Activated effector memory CD4-positive, alpha-beta T cell treated with Interleukin-2 at 50 U/mL for 16 hours (primary cell): Measurements from ENCODE around the gene CCER1.
"Not testable (repeated sequence)": the region's sequence is repeated elsewhere in the genome, so short reads cannot be mapped to it uniquely, and the experiment has no call there.

ENCODE experiments used
- DNase-seq: peaks from one replicate; pipeline ENCODE4 v3.0.0-alpha.2; 2020

CCER1 gene, protein sequence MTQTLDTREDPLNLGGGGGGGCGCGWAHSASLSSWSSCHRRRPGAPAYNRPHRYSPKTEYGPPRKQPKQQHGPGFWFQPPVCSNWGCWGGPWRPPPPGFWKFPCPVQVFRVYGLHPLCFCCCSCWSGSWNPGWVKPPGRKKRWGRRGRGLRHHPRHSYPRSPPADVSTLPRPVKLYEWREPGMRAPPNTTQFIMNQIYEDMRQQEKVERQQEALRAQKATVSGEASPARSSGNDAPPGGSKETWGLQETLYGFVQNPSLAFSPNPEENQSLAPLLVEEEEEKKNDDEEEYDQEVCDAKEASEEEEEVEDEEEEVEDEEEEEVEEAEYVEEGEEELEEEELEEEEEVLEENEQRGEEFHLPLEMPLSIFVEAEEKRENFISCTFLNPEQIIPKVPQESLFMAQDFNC

DNA sequence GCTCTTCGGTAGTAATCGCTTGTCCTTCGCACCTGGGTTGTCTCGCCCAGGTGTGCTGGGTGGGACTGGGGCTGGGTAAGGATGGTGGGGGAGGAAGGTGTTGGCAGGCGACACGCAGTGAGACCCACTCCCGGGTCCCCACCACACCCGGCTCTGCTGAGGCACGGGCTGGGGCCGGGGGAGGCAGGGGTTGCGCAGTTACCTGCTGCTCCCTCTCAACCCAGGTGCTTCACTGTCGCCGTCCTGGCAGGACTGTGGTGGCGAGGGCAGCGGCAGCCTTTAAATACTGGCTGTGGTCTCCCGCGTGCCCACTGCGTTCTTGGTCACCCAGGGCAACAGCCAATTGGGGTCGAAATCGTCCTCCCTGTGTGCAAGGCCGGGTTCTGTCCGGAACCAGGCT lies at the start of gene CCER1:
TSS of gene CCER1 (minus strand) at position 256 of the 400 bp plus-strand sequence. CDS start 434 bp downstream, outside the sequence.
- DNase-seq: no peak

DNA sequence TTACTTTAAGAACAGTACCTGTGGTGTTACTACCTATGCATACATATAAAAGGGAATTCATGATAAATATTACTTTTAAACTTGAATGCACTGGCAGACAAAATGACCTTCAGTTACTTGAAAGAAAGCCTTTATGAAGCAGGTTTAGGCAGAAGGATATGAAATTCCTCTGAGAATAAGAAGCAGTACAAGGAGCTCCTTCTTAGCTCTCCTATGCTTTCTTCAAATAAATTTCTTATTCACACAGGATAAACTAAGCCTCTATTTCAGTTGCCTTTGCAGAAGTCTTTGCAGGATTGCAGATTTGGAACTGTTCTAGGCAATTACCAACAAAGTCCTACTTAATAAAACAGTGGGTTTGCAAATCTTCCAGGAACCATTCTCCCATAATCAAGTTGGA lies 48.8 kb upstream of the CCER1 start:
- DNase-seq: no peak

DNA sequence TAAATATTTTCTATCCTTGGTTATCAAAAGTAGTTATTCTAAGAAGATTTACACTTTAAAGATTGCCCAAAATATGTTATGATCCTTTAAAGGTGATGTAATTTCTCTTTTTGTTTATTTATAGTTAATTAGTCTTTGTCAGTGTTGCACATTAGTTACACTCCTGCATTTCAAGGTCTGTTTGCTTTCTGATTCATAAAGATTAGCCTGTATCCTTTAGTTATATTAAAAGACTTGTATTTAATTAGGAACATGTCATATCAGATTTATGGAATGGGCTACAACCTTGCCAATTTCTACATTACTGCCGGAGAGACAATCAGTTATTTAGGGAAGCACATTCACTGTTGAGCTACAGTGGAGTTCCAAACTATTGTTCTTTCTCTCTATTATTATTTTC lies 46.3 kb upstream of the CCER1 start:
- no peak for DNase-seq

DNA sequence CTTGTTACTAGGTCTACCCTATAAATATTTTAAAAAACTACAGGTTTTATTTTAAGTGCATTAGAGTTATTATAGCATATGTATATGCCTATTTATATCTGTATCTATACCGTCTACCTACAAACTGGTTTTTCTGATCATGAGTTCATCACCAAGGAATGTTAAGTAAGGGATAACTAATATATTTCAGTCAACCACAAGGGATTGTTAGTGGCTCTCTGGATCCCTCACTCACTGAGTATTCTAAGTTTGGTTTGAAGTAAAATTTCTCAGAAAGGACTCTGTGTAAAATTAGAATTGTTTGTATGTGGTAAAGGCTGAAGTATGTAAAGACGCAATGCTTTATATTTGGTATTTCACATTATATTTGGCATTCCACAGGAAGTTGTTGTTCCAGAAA lies 45.0 kb upstream of the CCER1 start:
- DNase-seq: no peak

DNA sequence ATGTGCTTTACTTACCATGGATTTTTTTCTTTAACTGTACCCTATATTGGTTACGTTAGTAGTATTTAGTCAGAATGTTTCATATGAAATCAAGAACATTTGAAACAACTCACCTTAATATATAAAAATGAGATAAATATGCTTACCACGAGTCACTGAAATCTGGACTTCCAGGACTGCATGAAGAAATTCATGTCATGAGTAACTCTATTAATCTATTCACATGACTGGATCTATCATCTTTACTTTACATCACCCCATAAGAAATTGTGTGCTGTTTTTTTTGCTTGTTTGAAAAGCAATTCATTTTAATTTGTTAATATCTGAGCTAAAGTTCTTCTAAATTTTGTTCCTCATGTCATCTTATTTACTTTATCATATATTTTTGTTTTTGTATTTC lies 44.6 kb upstream of the CCER1 start:
- no peak for DNase-seq

DNA sequence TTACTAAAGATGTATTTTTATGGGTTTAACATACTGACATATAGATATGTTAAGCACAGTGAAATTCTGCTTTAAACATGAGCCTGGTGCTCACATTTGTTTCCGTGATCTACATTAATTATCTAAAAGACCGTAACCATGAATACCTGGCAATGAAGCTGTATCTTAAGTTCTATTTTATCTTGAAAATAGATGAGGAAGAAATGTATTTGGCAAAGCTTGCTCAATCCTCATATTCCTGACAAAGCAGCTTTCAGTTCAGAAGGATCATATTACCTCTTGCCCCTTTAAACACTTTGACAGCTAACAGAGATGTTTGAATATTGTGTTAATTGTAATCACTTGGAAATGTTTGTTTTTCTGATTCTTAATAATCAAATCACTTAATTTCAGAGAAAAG lies 40.0 kb upstream of the CCER1 start:
- no peak for DNase-seq

DNA sequence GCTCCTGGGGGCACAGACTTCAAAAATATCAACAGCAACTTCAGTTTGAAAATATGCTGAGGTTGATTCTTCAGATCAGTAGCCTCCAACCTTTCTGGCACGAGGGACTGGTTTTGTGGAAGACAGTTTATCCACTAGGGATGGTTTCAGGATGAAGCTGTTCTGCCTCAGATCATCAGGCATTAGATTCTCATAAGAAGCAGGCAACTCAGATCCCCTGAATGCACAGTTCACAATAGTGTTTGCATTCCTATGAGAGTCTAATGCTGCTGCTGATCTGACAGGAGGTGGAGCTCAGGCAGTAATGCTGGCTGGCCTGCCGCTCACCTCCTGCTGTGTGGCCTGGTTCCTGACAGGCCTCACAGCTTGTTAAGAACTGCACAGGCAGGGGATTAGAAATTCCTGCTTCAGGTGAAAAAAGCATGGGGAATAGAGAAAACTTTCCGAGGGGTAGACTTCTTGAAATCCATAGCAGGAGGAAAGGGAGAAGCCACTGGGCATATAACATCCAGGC lies 37.0 kb upstream of the CCER1 start:
- no peak for DNase-seq

DNA sequence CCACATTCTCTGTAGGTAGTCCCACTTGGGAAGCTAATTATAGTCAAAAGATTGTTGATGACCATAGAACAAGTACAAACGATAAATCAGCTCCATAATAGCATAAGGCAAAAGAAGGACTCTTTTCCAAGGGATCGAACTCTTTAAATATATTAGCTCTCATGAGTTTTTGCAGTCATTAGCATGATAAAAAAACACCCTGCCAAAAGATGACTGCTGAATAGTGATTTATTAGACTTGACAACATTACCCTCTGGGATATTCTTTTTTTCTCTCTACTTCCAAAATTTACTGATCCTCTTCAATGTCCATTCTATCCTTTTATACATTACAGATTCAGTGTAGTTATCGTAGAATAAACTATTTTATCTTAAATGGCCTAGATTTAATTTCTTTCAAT lies 35.6 kb upstream of the CCER1 start:
- DNase-seq: no peak

DNA sequence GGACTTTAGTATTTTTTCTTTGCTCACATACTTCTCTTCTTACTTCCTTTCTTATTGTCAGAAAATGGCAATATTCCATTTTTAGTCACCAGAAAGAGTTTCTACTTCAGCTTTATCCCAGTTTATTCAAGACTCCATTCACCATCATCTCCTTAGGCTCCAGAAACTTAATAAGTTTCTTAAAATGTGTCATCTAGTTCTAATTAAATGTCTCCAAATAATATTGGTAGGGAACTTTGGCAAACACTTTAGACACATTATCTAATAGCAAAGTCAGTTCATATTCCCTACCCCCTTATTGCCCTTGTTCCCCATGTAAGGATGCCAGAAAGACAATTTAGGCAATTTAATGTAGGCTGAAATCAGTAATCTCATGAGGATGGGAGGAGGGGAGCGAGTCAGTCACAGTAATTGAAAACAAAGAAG lies 34.7 kb upstream of the CCER1 start:
- DNase-seq: no peak

DNA sequence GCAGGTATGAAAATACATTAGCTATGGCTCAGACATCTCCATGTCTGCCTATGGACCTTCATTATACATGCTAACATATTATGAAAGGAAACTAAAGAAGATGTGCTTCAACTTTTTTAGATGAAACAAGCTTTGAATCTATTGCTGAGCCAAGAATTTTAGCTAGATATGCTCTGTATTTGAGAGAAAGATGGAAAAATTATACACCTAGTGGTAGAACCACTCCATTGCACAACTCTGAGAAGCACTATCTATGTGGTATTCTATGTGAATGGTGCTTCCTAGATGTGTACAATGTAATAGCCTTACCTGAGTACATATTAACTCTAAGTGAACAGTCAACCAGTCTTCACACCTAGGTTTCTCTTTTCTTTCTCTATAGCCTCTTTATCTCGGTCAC lies 32.5 kb upstream of the CCER1 start:
- DNase-seq: no peak

DNA sequence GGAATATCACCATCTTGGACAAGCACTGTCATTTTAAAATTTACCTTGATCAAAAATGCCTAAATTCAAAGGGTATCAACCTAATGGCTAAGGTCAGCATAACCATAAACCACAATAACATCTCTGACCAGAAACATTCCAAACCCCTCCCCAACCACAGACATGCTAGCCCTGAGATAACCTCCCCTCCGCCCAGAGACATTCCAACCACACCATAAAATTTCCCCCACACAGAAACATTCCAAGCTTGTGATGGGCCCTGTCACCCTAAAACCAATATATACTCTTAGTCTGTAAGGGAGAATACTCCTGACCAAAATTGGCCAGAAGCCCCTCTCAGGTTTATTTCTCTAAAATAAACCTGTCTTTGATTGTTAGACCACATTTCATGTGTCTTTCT lies 32.1 kb upstream of the CCER1 start:
- DNase-seq: no peak

DNA sequence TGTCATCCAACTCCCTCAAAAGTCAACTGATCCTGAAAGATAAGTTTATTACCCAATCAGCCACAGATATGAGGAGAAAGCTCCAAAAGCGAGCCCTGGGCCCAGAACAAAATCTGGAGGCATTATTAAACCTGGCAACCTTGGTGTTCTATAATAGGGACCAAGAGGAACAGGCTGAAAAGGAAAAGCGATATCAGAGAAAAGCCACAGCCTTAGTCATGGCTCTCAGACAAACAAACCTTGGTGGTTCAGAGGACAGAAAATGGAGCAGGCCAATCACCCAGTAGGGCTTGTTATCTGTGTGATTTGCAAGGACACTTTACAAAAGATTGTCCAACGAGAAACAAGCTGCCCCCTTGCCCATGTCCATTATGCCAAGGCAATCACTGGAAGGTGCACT lies 30.4 kb upstream of the CCER1 start:
- not testable (repeated sequence) for DNase-seq

DNA sequence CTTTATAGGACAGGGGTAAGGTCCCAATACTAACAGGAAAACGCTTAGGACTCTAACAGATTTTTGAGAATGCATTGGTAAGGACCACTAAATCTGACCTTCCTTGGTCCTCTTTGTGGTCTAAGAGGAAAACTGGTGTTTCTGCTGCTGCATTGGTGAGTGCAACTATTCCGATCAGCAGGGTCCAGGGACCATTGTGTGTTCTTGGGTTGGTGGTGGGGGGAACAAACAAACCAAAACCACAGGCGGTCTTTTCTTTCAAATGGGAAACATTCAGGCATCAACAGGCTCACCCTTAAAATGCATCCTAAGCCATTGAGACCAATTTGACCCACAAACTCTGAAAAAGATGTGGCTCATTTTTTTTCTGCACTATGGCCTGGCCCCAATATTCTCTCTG lies 29.1 kb upstream of the CCER1 start:
- no peak for DNase-seq

DNA sequence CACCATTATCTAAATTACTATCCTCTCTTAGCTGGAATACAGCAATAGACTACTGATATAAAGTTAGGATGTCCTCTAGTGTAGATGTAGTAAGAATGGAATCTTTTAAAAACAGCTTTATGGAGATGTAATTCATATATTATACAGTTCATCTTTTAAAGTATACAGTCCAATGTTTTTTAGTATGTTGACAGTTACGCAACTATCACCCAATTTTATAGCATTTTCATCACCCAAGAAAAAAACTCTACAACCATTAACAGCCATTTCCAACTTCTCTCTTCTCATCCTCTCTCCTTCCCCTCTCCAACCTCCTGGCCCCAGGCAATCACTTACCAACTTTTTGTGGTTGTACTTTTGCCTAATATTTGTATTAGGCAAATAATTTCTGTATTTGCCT lies 27.2 kb upstream of the CCER1 start:
- no peak for DNase-seq

DNA sequence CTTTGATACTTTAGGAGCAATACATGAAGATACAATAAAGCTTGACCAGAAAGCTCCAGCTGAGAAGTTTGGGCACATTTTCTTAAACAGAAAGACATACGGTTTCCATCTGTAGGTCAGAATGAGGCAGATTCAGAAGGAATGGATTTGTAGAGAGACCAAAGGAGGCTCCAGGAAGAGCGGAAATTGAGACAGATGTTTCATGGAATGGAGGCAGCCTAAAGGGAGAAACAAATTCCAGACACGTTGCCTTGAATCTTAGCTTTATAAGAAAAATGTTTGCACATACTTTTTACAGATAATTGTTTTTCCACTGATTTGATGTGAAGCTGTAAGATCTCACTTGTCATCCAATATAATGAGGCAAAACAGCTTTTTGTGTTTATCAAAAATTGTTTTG lies 25.0 kb upstream of the CCER1 start:
- DNase-seq: no peak

DNA sequence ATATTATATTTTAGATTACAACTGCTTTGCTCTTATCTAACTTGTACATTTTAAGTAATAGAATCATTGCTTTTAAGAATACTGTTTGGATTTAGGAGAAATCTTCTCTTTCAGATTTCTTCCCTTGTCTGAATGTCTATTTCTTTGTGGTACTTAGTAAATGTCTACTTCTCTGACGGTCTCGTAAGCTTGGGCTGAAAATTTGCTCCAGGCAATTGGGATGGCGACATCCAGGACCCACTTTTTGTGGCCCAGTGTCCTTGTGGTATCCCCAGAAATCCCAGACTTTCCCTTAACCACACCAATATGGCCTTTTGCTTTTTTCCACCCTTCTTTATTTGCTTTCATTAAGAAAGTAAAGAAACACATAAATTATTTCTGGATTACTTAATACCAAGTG lies 24.0 kb upstream of the CCER1 start:
- DNase-seq: no peak

DNA sequence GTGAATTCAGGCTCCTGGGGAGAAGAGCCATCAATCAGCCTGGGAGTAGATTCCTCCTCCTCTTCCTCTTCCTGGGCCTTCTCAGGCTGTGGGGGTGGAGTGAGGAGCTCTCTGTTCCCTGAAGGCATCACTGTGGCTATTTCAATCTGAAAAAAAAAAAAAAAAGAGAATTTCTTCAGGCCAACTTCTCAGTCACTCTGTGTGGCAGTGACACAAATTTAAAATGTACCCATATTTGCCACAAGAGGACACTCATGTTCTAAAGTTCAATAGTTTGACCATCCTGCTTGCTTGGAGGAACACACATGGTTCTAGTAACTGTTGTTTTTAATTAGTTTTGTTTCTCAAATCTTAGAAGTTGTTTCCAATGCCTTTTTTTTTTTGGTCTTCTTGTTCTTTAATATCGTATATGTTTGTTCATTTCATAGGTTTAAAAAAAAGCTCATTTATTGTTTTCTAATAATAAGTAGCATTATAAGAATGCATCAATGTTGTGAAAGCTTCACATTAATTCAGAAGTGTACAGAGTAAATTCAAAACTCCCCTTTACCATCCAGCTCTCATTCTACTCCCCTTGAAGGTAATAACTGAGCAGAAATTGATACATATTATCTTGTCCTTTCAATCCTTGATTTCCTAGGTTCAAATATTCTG lies 23.3 kb upstream of the CCER1 start:
- no peak for DNase-seq

DNA sequence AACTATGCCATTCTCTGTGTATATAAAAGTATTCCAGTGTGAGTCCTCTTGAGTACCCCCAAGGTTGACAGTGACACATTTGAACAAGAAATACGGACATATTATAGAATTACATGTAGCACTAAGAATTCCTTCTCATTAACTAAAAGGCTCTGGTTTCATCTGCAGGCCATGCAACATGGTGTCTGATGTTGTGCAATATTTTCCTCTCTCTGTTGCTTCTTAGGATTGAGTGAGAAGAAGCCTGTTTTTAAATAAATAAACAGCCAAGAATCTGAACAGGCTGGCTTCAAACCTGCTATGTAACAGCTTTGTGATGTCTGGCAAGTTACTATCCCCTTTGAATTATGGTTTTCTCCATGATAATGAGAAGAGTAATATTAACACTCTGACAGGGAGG lies 22.2 kb upstream of the CCER1 start:
- DNase-seq: no peak

DNA sequence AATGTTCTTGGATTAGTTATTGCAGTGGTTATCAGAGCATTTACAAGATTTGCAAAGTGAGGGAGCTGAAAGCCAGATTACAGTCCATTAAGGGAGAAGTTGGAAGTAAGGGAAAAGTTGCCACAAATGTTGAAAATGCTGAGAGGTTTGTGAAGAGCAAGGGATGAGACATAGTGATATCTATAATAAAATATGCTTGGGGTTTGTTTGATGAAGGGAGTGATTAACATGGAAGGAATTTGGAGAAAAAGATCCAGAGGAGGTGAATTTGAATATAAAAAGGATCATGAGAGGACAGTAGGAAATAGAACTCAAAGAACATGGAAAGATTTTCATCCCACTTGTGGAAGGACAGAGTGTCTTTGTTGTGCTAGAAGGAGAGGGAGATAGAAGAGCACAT lies 19.3 kb upstream of the CCER1 start:
- DNase-seq: no peak

DNA sequence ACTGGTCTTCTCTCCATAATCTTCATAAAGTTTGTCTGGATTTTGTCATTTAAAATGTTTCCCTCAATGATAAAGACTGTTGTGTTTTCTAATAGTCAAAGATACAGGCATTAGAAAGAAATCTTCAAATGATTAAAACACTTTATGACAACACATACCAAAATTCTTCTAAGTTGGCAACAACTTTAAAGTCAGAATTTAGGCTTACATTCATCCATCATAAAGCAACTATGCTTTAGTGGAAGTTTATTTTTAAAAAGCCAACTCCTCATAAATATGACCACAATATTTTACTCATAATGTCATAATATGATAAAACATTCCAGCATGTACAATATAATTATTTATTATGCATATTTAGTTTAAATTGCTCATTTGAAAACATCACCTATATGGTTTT lies 17.2 kb upstream of the CCER1 start:
- DNase-seq: no peak

DNA sequence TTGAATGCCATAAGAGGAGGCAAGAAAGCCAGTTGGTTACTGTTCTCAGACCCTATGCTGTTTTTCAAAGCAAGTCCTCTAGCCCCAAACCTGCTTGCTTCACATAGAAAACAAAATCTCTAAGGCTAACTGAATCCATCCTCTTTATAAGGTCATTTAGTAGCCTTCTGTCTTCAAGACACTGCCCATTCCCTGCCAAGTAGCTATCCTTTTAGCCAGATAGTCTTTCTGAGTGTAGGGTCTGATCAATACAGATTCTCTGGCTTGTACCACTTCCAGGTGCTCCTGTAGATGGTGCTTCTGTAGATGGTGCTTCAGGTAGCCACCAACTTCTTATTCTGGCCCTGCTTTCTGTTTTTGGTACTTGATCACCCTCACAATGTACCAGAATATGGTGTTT lies 15.9 kb upstream of the CCER1 start:
- no peak for DNase-seq

DNA sequence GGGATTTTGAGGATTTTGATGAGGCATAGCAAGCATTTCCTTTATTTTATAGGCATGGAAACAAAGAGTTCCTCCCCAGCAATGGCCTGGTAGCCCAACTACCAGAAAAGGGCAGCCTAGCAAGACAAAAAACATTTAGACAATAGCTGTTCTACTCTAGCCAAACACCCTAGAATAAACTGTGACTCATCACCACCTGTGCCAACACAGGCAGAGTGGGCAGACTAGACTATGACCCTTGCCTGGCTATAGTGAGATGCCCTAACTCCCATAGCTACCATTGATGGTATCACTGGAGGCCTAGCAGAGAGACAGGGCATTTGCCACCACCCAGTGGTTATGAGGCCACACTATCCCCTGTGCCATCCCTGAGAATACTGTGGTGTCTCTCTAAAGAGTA lies 15.5 kb upstream of the CCER1 start:
- no peak for DNase-seq

DNA sequence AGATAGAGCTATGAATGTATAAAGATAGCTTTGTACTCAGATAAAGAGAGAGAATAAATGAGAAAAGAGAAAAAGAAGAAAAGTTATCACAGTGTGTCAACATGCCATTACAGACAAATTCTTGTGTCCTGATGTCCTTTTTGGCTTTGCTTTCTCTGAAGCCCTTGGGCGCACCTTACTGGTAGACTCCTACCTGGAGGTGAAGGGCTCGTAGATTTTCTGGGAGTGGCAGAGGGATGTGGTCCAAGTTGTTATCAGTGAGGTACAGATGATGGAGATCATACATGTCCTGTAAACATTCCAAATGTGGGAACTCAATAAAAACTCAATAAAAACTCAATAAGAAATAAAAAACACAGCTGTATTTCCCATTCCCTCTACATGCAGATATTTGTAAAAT lies 14.9 kb upstream of the CCER1 start:
- DNase-seq: no peak

DNA sequence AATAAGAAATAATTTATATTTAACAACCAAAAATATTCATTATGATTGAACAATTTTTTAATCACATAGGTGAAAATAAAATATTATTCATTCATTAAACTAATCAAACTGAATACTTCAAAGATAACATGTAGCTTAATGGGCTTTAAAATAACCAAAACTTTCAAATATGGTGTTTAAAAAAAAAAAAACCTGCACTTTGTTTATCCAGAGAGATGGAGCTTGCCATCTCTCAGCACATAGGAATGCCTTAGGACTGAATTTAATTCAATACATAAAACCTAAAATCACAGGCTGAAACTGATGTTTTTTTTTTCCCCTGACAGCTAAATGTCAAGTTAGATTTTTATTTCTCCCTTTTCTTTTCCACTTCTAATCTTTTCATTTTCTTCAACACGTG lies 14.4 kb upstream of the CCER1 start:
- DNase-seq: no peak

DNA sequence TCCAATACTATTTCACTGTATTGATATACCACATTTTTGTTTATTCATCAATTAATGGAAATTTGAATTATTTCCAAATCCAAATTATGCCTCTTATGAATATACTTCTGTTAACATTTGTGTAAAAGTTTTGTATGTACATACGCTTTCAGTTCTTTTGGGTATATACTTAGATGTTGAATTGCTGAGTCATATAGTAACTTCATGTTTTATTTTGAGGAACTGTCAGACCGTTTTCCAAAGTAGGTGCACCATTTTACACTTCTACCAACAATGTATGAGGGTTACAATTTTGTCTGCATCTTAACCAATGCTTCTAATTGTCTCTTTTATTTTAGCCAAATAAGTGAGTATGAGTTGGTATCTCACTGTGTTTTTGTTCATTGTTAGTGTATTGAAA lies 10.2 kb upstream of the CCER1 start:
- no peak for DNase-seq
